ENCODE measurements around the gene IGFBP3.

GRCh38 chr7:45914911-45915310, 6.2 kb downstream of the IGFBP3 start:
- no peak for TF ChIP-seq POLR2AphosphoS5 (IDR thresholded peaks at IDR 0.05; ENCODE audit: low read depth, low read length)
- no peak for TF ChIP-seq POLR2A (IDR thresholded peaks at IDR 0.05; ENCODE audit: low read depth, low read length)
